ENCODE measurements around the gene CFAP74. TPM values are rescaled to one million over a fixed set of nuclear protein-coding genes. Genes with fewer than 3 reads are reported as not detected.

The CFAP74 gene
- total and polyA plus RNA-seq, 3 donors from 2014 or later: 16.4 to 25.5 (median 24.9) TPM

DNA sequence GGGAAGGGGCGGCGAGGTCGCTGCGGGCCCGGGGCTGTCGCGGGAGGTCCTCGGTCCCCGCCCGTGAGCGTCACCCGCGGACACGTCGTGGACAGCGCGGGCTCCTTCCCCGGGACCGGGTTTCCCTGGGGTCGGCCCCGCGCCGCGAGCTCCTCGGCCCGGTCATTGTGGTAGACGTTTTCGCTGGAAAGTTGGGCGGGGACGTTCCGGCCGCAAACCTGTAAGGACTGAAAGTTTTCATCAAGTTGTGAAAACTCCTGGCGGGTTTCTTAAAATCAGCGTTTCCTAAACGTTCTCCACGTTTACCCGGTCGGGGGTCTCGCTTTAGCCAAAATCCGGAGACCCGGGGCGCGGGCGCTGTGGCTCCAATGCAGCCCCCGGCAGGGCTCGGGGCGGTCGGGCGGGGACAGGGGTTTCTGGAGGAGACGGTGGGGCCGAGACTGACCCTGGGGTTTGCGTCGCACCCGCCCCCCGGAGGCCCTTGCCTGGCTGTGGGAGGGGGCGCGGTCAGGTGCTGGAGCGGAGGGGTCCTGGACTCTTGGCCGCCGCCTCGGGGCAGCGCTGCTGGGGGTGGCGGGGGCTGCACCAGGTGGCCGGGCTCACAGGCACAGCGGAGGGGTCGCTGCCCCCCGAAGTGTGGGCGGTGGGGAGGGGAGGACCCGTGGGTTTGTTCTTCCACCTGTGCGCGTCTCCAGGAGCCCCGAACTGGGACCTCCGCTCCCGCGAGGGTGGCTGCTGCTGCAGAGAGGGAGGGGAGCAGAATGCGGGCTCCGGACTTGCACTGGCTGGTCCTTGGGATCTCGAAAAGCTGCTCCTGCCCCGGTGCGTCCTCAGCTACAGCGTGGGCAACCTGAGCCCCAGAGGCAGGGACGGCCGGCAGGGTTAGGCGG, 47.5 kb upstream of the CFAP74 start:
- WGBS, 2 donors: 5 to 10% methylated on average over 19 to 84 of the region's 84 CpGs

DNA sequence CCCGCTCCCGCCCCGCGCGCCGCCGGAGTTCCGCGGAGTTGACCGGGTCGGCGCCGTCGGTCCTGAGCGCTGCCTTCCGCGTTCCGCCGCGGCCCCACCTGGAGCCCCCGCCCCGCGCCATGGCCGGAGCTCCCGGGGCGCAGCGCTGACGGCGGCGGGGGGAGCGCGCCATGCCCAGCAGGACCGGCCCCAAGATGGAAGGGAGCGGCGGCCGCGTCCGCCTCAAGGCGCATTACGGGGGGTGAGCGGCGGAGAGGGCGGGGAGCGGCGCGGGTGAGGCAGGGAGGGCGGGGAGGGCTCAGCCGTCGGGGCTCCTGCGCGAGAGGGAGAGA, 46.8 kb upstream of the CFAP74 start:
- H3K27me3 ChIP-seq: no peaks in the 10 kb centered on the region
- WGBS, 2 donors: 2% methylated on average over 20 of the region's 51 CpGs; no CpG with 5 or more reads in 1 of the 2 donors

More for the DNA sequence above, 47.5 kb upstream of the CFAP74 start:
- no peaks in the 10 kb centered on the region for H3K27me3 ChIP-seq
- no peak for TF ChIP-seq POLR2A (IDR thresholded peaks at IDR 0.05)
- TF ChIP-seq, protein P1, sequence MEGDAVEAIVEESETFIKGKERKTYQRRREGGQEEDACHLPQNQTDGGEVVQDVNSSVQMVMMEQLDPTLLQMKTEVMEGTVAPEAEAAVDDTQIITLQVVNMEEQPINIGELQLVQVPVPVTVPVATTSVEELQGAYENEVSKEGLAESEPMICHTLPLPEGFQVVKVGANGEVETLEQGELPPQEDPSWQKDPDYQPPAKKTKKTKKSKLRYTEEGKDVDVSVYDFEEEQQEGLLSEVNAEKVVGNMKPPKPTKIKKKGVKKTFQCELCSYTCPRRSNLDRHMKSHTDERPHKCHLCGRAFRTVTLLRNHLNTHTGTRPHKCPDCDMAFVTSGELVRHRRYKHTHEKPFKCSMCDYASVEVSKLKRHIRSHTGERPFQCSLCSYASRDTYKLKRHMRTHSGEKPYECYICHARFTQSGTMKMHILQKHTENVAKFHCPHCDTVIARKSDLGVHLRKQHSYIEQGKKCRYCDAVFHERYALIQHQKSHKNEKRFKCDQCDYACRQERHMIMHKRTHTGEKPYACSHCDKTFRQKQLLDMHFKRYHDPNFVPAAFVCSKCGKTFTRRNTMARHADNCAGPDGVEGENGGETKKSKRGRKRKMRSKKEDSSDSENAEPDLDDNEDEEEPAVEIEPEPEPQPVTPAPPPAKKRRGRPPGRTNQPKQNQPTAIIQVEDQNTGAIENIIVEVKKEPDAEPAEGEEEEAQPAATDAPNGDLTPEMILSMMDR (IDR thresholded peaks at IDR 0.05): no peak
- no peak for DNase-seq
- no peaks in the 10 kb centered on the region for H3K36me3 ChIP-seq (ENCODE audit: low read depth, missing control alignments)
- H3K9me3 ChIP-seq: no peaks in the 10 kb centered on the region
- H3K27ac ChIP-seq: peak overlapping the region in 1 of 2 donors; percentile 64
- intact Hi-C loops (cut with DNase I; ENCODE audit: low total_unique reads): no loop called here
- peak overlapping the region; percentile 59 to 65 for H3K4me3 ChIP-seq
- H3K4me1 ChIP-seq: peaks cover 3% of the 10 kb centered on the region

GRCh38 chr1:2049718-2050431, 46.3 kb upstream of the CFAP74 start, which contains the start of gene PRKCZ:
TSS of gene PRKCZ (plus strand) at chr1:2050411. CDS start at chr1:2050631, 220 bp downstream.
- H3K27me3 ChIP-seq: no peaks in the 10 kb centered on the region
- peak within 1 kb of the TSS in 1 of 2 donors; percentile 64 for H3K27ac ChIP-seq
- peak within 1 kb of the TSS; percentile 59 to 65 for H3K4me3 ChIP-seq
- intact Hi-C loops (cut with DNase I; ENCODE audit: low total_unique reads): no loop called here
- peaks cover 8% of the 10 kb centered on the region for H3K4me1 ChIP-seq
- H3K9me3 ChIP-seq: no peaks in the 10 kb centered on the region
- DNase-seq: peak; percentile 92
- TF ChIP-seq, protein P1 (IDR thresholded peaks at IDR 0.05): no peak
- no peak for TF ChIP-seq POLR2A (IDR thresholded peaks at IDR 0.05)
- 0 to 1% methylated on average over 1 to 27 of the region's 83 CpGs for WGBS, 2 donors
- H3K36me3 ChIP-seq (ENCODE audit: low read depth, missing control alignments): no peaks in the 10 kb centered on the region

More for the DNA sequence above, 46.8 kb upstream of the CFAP74 start:
- TF ChIP-seq POLR2A (IDR thresholded peaks at IDR 0.05): no peak
- TF ChIP-seq, protein P1 (IDR thresholded peaks at IDR 0.05): no peak
- H3K27ac ChIP-seq: peak overlapping the region in 1 of 2 donors; percentile 64
- DNase-seq: no peak
- H3K36me3 ChIP-seq (ENCODE audit: low read depth, missing control alignments): no peaks in the 10 kb centered on the region
- peaks cover 4% of the 10 kb centered on the region for H3K4me1 ChIP-seq
- H3K4me3 ChIP-seq: peak overlapping the region; percentile 59 to 65
- intact Hi-C loops (cut with DNase I; ENCODE audit: low total_unique reads): no loop called here
- no peaks in the 10 kb centered on the region for H3K9me3 ChIP-seq

DNA sequence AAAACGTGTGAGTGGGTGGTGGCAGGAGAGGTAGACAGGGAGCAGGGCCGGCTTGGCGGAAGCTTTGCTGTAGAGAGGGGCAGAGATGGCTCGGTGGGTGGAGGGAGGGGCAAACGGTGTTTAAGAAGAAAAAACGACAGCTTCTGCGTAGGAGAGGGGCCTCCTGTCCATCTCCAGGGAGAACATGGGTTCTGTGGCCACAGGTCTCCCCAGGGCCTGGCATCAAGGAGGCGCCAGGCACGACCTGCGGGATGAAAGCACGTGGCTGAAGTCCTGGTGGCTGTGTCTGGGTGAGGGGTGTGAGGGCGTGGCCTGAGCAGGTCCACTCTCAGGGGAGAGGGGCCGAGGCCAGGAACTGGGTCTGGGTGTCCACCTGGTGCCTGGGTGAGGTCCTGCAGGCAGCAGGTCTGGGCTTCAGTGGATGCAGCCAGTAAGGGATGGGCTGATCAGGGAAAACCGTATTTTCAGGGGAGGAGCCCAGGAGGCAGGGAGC, 45.7 kb upstream of the CFAP74 start:
- intact Hi-C loops (cut with DNase I; ENCODE audit: low total_unique reads): no loop called here
- Histone ChIP-seq H3K27me3 (no peaks in the 10 kb centered on the region), H3K27ac (no peak overlapping the region), H3K9me3 (no peaks in the 10 kb centered on the region), H3K36me3 (ENCODE audit: low read depth, missing control alignments) (no peaks in the 10 kb centered on the region), H3K4me3 (peak overlapping the region; percentile 59), H3K4me1 (peaks cover 8% of the 10 kb centered on the region)
- TF ChIP-seq, protein P1 (IDR thresholded peaks at IDR 0.05): peak in 1 of 3 experiments; percentile 6
- TF ChIP-seq POLR2A (IDR thresholded peaks at IDR 0.05): no peak
- 32 to 38% methylated on average over 7 to 14 of the region's 14 CpGs for WGBS, 2 donors
- DNase-seq: peak; percentile 21

Measured in testis (tissue), 3 donors.